Measurements from ENCODE around the gene CDH13.

Gene CDH13

DNA sequence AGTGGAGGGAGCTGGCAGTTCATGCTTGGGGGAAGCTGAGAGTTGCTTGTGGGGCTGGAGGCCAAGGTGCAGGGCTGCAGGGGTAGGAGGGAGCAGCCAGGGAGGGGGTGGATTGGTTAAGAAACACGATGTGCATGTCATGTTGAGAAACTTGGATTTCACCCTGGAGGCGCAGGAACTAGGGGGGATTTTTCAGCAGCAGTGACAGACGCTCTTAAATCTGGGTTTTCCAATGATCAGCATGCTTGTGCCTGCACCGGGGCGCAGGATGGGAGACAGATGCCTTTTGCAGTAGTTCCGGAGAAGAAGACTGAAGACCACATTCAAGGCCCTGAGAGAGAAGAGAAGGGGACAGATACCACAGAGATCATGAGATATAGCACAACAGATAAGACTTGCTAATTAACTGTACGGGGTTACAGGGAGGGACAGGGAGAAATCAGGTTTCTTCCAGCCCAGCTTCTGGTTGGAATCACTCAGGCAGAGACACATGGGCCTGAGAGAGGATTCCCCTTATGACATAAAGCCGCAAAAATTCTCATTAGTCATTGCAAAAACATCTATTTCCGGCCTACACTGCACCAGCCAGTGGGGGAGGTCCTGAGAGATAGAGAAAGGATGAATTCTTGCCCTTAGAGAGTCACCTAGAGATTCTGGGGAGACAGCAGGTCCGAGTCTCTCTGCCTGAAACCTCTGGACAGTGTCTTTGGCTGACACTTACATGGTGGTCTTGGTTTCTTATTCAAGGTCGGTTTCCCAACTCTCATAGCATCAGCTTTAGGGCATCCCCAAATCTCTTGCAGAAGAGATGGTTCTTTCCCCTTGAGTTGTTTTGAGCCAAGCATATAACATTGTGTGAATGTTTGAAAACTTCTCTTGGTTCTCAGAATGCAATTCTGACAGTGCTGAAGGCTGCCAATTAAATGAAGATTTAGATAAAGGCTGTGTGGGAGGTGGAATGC is 27.1 kb downstream of the CDH13 start:
- DNase-seq = peak; percentile 20 to 36

DNA sequence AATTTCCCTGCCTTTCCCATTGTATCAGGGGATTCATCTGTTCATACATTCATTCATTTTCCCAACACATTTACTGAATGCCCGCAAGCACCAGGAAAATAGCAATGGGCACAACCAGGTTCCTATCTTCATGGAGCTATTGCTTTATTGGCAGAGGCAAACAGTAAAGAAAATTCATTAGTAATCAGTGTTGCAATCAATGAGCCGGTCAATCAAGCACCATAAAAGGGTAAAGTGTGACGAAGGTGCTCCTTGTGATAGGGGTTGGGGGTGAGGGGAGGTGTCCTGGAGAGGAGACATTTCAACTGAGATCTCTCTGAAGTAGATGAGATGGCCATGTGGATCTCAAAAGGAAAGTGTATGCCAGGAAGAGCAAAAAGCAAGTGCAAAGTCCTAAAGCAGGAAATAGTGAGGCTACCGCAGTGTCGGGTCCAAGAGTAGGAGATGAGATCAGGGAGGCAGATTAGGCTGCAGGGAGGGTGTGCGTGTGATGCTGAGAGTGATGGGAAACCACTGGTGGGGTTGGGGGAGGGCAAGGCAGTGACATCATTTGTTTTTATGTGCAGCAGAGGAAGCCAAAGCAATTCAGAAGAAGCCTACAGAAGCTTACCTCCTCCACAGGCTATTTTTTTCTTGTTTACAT is 28.4 kb downstream of the CDH13 start:
- peak; percentile 58 to 66 for DNase-seq

DNA sequence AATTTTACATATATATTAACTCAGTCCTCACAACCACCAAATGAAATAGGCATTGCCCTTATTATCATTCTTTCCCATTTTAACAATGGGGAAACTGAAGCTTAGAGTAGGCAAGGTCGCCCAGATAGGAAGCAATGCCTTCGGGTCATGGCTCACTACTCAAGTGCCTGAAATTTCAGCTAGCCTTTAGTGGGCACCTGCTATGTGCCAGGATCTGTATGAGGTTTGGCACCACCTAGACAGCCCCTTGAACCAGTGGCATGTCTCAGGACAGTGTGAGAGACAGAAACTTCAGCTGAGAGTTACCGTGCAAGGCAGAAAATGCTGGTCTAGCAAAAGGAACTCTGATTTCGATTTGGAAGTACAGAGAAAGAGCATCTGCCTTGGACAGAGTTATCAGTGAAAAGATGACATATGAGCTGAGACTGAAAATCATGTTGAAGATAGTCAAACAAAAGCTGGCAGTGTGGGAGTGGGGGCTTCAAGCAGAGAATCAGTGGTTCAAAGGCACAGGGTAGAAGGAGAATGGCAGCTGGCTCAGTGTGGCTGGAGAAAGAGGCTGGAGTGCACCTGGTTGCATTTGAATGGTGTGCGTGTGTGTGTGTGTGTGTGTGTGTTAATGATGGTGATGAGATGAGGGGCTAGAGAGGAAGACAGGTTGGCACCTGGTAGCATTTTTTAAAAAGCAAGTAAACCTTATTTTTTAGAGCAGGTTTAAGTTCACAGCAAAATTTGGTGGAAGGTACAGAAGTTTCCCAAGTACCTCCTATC is 29.1 kb downstream of the CDH13 start:
- DNase-seq = no peak

DNA sequence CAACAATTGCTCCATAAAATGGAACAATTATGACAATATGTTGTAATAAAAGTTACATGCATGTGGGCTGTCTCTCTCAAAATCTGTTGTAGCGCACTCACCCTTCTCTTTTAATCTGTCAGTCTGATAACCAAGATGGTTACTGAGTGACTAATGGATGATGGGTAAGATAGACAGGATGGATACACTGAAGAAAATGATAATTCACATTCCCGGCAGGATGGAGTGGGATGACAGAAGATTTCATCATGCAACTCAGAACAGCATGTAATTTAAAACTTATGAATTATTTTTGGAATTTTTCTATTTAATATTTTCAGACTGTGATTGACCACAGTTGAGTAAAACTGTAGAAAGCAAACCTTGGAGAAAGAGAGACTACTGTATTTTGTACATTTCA is 30.5 kb downstream of the CDH13 start:
- DNase-seq = no peak

DNA sequence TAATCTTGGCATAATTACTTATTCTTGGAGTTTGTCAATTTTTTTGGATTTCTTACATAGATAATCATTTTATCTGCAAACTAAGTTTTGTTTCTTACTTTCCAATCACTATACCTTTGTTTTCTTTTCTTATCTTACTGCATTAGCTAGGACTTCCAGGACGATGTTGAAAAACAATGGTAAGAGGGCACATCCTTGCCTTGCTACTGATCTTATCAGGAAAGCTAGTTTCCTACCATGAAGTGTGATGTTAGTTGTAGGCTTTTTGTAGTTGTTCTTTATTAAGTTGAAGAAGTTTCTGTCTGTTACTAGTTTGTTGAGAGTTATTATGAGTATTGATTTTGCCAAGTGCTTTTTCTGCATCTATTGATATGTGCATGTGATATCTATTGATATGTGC is 31.0 kb downstream of the CDH13 start:
- no peak for DNase-seq

DNA sequence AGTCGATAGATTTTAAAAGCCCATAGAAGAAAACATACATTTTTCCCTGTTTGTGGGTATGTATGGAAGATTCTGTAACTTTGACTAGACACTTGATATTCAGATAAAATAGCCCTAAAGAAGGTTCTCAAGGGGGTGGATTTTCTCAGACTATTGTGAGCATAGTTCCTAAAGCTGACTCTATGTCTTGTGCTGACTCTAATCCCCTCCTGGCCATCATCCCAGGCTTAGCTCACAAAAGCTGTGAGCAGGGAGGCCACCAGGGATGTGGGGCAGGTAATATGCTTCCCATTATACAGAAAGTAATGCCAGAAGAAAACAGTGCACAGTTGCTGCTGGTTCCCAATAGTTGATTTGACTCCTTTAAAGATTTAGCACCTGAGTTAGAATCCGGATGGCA is 32.0 kb downstream of the CDH13 start:
- no peak for DNase-seq

DNA sequence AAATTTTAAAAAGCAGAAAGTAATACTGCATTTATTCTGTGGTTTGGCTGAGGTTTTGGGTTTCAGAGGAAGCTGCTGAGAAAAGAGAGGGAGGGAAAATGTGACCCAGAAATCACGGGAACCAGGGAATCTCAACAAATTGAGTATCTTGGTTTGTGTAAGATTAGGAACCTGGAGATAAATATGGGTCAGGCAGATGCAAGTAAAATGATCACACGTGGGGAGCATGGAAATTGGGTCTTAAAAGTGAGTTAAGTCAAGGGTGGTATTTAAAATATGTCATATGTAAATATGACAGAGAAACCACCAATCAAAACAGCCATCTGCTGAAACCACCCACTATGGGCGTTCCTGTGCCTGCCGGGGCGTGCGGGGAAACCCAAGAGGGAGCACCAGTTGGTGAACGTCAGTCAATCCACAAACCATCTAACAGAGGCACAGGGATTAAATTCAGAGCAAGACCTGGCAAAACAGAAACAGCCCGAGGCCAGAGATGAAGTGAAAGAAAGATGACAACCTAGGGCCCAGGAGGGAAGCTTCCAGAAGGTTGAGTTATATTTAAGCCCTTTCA is 33.4 kb downstream of the CDH13 start:
- peak; percentile 20 to 24 for DNase-seq

DNA sequence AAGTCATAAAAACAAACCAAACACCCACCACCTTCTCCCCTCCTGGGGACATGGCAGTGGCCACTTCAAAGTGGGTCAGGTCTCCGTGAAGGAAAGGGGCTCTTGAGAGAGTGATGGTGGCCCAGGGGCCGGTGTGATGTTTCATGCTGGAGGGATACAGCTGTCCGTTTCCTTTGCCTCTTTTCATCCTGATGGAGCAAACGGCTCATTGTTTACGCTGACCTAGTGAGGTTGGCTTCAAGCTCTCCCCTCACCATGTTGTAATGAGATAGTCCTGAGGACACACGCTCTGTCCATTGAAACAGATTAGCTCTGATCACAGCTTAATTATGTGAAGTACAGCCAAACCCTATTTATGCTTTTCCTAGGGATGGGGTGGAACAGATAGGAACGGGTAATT is 34.2 kb downstream of the CDH13 start:
- DNase-seq = no peak

DNA sequence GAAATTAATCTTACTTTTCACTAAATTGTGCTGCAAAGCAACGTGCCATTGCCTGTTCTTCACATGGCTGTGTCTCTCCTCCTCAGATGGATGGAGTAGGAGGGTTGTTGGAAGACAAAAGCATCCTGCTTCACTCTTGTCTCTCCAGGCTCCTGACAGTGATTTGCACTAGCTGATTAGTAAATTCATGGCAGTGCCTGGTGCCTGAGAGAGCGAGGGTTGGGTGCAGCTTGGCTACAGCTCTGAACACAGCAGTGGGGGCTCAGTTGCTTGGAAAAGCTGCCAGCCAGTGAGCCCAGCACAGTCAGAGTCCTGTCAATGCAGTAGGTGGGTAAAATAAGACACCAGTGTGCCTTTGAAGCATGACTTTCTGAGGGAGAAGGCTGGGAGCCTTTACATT is 37.4 kb downstream of the CDH13 start:
- DNase-seq = no peak

DNA sequence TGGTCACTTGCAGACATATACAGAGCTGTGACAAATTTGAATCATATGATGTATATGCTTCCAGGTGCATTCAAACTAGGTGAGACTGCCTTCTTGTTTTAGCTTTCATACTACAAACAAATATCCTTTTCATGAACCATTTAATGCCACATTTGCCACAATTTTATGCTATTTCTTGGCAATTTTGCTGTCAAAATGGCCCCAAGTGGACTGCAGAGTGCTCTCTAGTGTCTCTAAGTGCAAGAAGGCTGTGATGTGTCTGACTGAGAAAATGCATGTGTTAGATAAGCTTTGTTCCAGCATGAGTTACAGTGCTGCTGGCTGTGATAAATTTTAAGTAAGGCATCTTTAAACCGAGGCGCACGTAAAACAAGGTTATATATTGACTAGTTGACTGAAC is 38.3 kb downstream of the CDH13 start:
- DNase-seq = no peak

DNA sequence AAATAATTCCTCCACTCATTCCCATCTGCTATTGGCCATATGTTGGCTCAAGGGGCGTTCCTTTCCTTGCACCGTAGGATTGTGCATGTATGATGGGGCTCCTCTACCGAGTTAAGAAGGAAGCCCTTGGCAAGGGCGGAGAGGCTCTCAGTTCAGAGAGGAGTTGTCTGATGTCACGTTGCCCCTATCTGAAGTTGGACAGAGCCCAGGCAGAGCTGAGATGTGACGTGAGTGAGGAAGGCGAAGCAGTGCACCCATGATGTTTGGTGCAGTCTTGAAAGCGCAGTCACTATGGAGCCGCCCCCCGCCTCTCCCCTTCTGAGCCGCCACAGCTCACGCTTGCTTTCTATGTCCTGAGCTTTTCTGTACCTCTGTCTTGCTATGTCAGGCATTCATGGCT is 40.7 kb downstream of the CDH13 start:
- DNase-seq = no peak

DNA sequence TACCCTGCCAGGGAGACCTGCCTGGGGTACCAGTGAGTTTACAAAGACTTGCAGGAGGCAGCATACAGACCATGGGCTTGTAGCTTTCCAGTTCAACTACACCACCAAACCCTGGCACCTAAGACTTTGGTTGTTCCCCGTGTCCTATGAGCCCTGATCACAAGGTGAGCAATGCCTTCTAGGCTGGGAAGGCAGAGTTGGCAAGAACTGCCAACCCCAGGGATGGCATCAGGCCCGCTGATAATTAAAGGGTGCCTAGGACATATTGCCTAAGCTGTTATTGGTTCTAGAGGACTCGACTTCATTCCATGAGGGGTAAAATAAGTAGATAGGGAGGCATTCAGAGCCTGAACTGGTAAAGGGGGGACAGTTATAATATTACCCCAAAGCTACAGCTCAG is 41.3 kb downstream of the CDH13 start:
- DNase-seq = no peak

DNA sequence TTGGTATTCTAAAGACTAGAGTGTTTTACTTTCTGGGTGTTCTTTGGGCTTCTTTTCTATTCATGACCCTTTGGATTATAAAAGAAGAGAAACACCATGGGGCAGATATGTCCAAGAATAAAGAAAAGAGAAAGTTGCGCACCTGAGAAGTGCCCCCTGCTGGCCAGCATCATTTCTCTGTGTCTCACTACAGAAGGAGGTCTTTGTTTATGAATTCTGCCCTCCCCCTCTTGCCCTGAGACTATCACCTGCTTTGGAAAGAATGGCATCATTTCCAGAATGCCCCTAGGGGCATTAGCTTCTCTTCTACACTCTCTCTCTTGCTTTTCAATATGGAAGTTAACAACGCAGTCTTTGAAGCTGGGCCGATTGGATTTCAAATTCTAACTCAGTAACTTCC is 45.0 kb downstream of the CDH13 start:
- DNase-seq = peak; percentile 38 to 39

DNA sequence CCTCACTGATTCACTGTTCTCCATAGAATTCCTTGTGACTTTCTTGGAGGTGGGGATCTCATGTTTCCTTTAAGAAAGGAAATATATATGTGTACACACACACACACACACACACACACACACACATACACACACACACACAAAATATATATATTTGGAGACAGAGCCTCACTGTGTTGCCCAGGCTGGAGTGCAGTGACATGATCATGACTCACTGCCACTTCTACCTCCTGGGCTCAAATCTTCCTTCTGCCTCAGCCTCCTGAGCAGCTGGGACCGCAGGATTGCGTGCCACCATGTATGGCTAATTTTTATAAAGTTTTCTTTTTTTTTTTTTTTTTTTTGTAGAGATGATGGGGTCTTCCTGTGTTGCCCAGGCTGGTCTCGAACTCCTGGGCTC is 45.9 kb downstream of the CDH13 start:
- no peak for DNase-seq

DNA sequence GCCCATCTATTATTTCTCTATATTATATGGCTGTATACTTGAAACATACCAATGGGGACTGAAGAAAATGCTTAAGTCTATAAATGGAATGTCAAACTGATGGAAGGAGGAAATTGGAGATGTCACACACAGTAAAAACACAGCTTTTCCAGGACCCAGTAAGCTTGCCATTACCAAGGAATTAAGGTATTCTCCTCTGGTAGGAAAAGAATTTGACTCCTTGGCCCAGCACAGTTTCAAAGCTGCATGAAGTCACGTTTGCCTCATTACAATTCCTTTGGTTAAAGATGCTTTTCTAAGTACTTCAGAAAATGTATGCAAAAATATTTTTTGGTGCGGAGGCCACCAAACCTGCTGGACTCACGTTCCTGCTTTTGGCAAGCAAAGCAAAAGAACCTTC is 48.5 kb downstream of the CDH13 start:
- DNase-seq = no peak

DNA sequence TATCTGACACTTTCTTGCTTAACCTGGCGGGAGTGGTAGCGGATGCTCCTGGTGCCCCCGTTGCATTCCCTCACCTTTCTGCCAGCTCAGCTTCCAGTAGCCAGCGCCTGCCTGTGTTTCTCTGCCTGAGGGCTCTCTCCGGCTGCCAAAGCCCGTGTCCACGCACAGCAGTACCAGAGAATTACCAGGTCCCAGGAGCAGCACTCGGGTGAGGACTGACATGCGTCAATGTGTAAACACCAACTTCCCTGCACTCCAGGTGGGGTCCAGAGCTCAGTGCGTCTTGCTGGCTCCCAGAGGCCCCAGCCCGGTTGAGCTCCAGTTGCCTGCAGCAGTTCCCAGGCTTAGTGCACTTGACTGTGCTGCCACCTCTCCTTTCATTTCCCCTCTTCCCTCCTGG is 54.8 kb downstream of the CDH13 start:
- no peak for DNase-seq

DNA sequence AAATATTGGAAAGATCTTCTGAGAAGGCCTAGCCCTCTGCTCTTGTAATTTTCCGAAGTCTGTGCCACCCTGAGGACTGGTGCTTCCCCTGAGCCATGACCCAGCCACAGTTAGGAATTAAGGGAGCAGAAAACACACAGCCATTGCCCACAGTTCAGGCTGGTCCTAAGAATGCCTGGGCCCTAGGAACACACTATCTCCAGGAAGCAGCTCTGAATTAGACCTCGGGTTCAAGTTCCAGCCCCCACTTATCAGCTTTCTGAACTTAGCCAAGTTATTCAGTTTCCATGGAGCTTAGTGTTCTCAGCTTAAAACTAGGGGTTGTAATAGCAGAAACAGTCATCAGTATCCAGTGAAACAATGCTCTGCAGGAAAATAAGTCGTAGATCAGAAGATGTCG is 56.0 kb downstream of the CDH13 start:
- DNase-seq = no peak

DNA sequence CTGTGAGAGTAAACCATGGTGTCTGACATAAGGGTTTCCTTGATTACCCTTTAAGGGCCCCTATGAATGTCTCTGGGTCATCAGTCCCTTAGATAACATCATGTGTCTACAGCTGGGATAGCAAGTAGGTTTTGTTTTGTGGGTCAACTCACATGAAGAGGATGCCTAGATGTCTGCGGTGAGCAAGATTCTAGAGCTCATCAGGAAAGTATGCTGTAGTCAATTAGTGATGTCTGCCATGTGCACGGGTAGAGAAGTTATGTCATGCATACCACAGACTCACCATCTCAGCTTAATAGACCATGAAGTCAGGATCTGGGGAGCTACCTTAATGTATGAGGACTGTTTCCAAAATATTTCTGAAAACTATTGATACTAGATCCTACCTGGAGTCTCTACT is 57.5 kb downstream of the CDH13 start:
- no peak for DNase-seq

DNA sequence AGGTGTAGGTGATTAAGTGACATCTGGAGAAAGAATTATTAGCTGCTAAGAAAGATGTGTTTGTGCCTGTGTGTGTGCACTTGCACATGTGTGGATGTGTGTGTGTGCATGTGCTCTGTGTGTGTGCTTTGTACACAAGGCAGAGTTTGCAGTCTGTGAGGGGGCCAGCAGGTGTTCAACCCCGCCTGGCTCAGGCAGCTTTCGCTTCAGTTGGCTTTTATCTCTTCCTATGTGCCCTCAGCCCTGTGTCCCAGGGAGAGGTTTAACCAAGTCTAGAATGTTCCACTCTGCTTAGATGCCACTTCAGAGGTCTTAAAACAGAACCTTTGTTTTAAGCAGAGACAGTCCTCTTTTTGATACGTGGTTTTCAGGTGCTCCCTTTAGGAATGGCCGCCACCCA is 58.8 kb downstream of the CDH13 start:
- no peak for DNase-seq

DNA sequence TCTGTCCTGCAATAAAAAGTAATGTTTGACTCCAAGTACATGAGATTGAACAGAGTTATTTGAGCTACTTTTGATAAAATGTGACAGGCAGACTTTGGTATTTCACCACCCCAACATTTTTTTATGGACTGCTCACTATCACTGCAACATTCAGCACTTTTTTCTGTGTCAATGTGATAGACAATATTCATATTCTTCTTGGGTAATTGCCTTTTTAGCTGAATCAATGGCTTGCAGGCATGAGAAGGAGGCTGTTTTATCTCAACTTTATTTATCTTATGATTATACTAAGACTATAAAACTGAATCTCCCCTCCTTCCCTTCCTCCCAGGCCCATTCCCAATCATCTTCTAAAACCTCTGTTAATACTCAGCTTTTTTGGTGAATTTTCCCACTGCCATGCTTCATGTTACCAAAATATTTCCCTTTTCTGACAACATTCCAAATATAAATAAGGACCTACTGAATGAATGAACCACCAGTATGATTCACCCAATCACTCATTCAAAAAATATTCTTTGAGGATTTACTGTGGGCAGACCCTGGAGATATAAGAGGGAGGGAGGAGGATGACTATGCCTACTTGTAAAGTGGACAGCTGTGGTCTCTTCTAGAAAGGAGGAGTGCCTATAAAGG is 67.6 kb downstream of the CDH13 start:
- no peak for DNase-seq

DNA sequence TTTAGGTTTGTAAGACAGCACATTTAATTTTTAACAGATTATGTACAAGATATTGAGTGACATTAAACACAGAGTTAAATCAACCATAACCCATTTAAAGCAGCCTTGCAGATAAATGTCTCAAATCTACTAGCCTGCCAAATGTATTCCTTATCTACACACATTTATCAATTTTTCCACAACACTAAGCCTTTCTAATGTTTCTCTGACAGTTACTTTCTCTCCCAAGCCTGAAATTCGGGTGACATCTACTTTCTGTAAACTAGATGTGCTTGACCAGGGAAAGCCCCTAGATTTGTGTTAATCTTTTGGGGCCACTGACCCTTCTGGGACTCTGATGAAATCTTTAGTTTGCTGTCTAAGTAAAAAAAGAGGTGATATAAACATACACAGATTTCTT is 69.0 kb downstream of the CDH13 start:
- no peak for DNase-seq

DNA sequence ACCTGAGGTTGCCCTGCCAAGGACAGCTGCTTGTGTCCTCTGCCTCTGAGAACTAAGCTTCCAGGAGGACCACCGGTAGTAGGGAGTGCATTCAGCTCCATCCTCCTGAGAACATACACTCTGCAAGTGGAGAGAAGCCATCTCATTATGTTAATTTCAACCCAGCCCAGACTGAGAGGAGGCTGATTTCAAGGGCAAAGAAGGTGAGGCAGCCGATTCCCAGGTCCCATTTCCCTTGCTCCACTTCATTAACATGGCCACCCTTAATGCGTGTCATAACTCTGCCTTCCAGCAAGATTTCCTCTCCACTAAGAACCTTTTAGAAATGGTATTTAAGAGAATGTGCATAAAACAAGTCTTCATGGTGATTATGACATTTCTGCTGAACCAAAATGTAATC is 72.5 kb downstream of the CDH13 start:
- no peak for DNase-seq

All from activated CD4-positive, alpha-beta T cell treated with anti-CD3 and anti-CD28 coated beads for 4 hours (primary cell).